Fibroblast of mammary gland (primary cell): ENCODE measurements around the gene FHIT.
A peak's percentile ranks its signal among the peaks of the same experiment; 100 is the strongest.

Experiments
- DNase-seq: peaks from one replicate; pipeline ENCODE4 v3.0.0-alpha.2; 2010; ENCODE audit warnings: low read depth
- H3K4me3 ChIP-seq: 2 replicates; pipeline ENCODE4 v1.5.1; 2011; ENCODE audit warnings: low read depth, mild to moderate bottlenecking, low read length, moderate library complexity; ENCODE audit not compliant: control insufficient read depth
- TF ChIP-seq, protein P1 (sequence below): conservative IDR thresholded peaks from 2 replicates; pipeline ENCODE4 v1.5.1; 2011; ENCODE audit warnings: low read depth, low read length, inconsistent platforms; ENCODE audit not compliant: control insufficient read depth, insufficient read depth

The FHIT gene

GRCh38 chr3:61114316-61114953, 136.8 kb downstream of the FHIT start:
- H3K4me3 ChIP-seq = no peak overlapping the region
- peak; percentile 17 for DNase-seq
- TF ChIP-seq, protein P1, sequence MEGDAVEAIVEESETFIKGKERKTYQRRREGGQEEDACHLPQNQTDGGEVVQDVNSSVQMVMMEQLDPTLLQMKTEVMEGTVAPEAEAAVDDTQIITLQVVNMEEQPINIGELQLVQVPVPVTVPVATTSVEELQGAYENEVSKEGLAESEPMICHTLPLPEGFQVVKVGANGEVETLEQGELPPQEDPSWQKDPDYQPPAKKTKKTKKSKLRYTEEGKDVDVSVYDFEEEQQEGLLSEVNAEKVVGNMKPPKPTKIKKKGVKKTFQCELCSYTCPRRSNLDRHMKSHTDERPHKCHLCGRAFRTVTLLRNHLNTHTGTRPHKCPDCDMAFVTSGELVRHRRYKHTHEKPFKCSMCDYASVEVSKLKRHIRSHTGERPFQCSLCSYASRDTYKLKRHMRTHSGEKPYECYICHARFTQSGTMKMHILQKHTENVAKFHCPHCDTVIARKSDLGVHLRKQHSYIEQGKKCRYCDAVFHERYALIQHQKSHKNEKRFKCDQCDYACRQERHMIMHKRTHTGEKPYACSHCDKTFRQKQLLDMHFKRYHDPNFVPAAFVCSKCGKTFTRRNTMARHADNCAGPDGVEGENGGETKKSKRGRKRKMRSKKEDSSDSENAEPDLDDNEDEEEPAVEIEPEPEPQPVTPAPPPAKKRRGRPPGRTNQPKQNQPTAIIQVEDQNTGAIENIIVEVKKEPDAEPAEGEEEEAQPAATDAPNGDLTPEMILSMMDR = no peak

DNA sequence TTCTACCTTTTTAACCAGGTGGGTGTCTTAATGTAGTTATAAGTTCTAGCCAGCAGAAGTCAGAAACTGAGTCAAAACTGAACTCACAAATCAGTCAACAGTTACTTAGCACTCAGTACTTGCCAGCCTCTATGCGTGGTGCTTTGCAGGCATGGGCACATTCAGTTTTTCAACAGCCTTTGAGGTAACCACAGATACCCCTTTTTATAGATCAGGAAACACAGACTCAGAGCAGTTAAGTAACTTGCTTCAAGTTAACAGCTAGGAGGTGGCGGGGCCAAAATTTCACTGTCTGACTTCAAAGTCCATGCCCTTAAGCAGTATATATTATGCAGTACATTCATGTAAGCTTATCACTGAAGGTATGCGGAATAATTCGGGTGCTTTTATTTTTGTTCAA, 139.4 kb downstream of the FHIT start:
- no peak overlapping the region for H3K4me3 ChIP-seq
- no peak for DNase-seq
- TF ChIP-seq, protein P1 = no peak

- no peak for DNase-seq
- TF ChIP-seq, protein P1 = no peak
- H3K4me3 ChIP-seq = no peak overlapping the region
Measured at GRCh38 chr3:61110576-61110975, 140.7 kb downstream of the FHIT start.

DNA sequence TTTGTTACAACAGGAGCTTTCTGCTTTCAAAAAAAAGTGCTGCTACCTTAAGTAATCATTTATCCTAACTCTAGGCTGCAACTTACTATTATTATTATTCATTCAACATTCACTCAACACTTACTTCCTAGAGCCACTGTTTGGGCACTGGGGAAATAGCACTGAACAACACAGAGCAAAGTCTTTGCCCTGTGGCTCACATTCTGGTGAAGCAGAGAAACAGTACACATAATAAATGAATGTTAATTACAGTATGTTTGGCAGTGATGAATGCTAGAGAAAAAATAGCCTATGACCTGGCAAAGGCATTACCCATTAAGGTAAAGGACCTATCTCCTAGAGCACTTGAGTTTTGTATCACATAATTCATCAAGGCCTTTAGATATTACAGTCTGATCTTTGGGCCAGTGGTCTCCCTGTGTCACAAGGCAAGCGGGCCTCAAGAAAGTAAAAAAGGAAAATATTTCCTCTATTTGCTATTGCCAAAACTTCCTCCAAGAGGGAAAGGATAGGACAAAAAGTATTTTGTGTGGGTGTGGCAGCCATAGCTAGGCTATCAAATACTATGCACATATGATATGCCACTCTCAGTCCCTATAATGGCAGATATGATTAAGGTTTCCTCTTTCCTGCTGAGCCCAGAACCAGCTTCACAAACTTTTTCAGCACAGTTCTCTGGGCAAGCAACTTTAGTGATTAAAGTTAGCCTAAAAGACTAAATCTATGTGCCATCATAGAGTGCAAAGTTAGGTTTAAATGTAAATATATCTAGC, 142.8 kb downstream of the FHIT start:
- H3K4me3 ChIP-seq = no peak overlapping the region
- no peak for DNase-seq
- TF ChIP-seq, protein P1 = no peak

GRCh38 chr3:61094608-61095007, 156.6 kb downstream of the FHIT start:
- DNase-seq = no peak
- H3K4me3 ChIP-seq = no peak overlapping the region
- TF ChIP-seq, protein P1 = no peak

DNA sequence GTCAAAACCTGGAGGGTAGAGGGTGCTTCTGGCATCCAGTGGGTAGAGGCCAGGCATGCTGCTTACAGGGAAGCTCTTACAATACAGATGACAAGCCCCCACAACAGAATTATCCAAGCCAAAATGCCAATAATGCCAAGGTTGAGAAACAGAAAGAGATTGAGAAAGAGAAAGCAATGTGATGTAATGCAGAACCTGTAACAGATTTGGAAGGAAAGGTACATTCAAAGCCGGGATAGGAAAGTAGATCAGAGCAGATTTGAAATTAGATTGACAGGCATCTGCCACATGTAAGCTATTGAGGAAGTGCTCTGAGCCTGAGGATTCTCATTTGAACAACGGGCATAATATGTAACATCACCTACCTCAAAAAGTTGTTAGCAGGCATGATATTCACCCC, 157.9 kb downstream of the FHIT start:
- no peak overlapping the region for H3K4me3 ChIP-seq
- TF ChIP-seq, protein P1 = no peak
- DNase-seq = no peak
